Keratinocyte (primary cell): Measurements from ENCODE around the gene PPM1D.

Experiments
- EZH2 ChIP-seq: IDR thresholded peaks from one replicate; pipeline ENCODE4 v1.6.1; 2012; ENCODE audit warnings: inconsistent platforms, mild to moderate bottlenecking, low read length, moderate library complexity
- TF ChIP-seq, protein P1 (sequence below), 3 experiments: IDR thresholded peaks in 1 of 3; conservative IDR thresholded peaks in 1 of 3; optimal IDR thresholded peaks in 1 of 3; 2 replicates in 2 of 3; 3 replicates in 1 of 3; pipeline versions ENCODE3 to v1.5.1; 2011; ENCODE audit warnings: low read length in 3 of 3, mild to moderate bottlenecking in 3 of 3, moderate library complexity in 2 of 3, control low read depth in 1 of 3, inconsistent platforms in 1 of 3; ENCODE audit not compliant: insufficient read depth in 2 of 3; ENCODE audit errors: extremely low read depth in 1 of 3

DNA sequence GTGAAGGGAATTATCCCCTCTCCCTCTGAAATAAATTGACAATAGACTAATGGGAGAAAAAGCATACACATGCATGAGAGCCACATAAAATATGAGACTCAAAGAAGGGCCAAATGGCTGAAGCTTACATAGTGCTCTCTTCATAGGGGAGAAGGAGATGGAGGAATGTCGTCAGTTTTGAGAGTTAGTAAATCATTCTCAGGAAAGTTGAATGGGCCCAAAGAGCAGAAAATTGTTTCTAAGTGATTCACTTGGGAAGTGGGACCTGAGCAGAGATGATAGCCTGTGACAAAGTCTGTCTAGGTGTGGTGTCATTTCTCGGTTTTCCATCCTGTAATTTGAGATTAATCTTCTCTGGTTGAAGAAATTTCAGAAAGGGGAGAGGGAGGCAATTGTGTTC lies 112.7 kb downstream of the PPM1D start:
- TF ChIP-seq, protein P1, sequence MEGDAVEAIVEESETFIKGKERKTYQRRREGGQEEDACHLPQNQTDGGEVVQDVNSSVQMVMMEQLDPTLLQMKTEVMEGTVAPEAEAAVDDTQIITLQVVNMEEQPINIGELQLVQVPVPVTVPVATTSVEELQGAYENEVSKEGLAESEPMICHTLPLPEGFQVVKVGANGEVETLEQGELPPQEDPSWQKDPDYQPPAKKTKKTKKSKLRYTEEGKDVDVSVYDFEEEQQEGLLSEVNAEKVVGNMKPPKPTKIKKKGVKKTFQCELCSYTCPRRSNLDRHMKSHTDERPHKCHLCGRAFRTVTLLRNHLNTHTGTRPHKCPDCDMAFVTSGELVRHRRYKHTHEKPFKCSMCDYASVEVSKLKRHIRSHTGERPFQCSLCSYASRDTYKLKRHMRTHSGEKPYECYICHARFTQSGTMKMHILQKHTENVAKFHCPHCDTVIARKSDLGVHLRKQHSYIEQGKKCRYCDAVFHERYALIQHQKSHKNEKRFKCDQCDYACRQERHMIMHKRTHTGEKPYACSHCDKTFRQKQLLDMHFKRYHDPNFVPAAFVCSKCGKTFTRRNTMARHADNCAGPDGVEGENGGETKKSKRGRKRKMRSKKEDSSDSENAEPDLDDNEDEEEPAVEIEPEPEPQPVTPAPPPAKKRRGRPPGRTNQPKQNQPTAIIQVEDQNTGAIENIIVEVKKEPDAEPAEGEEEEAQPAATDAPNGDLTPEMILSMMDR (optimal IDR thresholded peaks at IDR 0.05 in 1 of 3, IDR thresholded peaks at IDR 0.05 in 1 of 3, conservative IDR thresholded peaks at IDR 0.05 in 1 of 3; ENCODE audit: extremely low read depth in 1 of 3, insufficient read depth in 2 of 3, low read length in 3 of 3), result no peak
- TF ChIP-seq EZH2, result no peak
